ENCODE data around the gene PSMC2. TPM values are rescaled to one million over a fixed set of nuclear protein-coding genes. Genes with fewer than 3 reads are reported as not detected.

PSMC2 gene
- total RNA-seq, 2 donors from 2014 or later = 108 to 109 TPM

- peaks cover 9% of the 10 kb centered on the region for H3K36me3 Mint-ChIP-seq (ENCODE audit: low read depth)
- Histone ChIP-seq H3K4me3 (ENCODE audit: low read length) (peak overlapping the region; percentile 92), H3K4me1 (ENCODE audit: control insufficient read depth, insufficient read depth, low read length) (no peaks in the 10 kb centered on the region), H3K36me3 (ENCODE audit: control insufficient read depth, insufficient read depth, low read length) (peaks cover 39% of the 10 kb centered on the region), H3K9ac (ENCODE audit: extremely low read depth, low read length, poor library complexity, severe bottlenecking) (no peak overlapping the region), H3K9me3 (ENCODE audit: control insufficient read depth, low read length) (no peaks in the 10 kb centered on the region), H3K27me3 (ENCODE audit: control insufficient read depth, insufficient read depth, low read length, poor library complexity, severe bottlenecking) (no peaks in the 10 kb centered on the region), H3K27ac (ENCODE audit: low read depth, low read length) (no peak overlapping the region)
- no peaks in the 10 kb centered on the region for H3K9me3 Mint-ChIP-seq
- 100% methylated on average over 1 of the region's 1 CpG; no CpG with 5 or more reads in 1 of the 2 experiments for WGBS, 2 experiments (ENCODE audit: insufficient coverage in 1 of 2, insufficient read length in 1 of 2)
- peak overlapping the region; percentile 99 for H3K4me3 Mint-ChIP-seq
- H3K27ac Mint-ChIP-seq = peak overlapping the region; percentile 67
- no peak for TF ChIP-seq CTCF (conservative IDR thresholded peaks at IDR 0.05)
- H3K4me1 Mint-ChIP-seq = peaks cover 19% of the 10 kb centered on the region
- DNase-seq = no peak
- H3K27me3 Mint-ChIP-seq (ENCODE audit: insufficient read depth) = no peaks in the 10 kb centered on the region
Measured at GRCh38 chr7:103349805-103350204, 2.4 kb downstream of the PSMC2 start.

GRCh38 chr7:103369432-103369831 lies 22.0 kb downstream of the PSMC2 start:
- WGBS, 2 experiments (ENCODE audit: insufficient coverage in 1 of 2, insufficient read length in 1 of 2) = 91 to 94% methylated on average over 5 of the region's 5 CpGs
- no peaks in the 10 kb centered on the region for H3K27me3 ChIP-seq (ENCODE audit: control insufficient read depth, insufficient read depth, low read length, poor library complexity, severe bottlenecking)

GRCh38 chr7:103373866-103374643 lies 26.6 kb downstream of the PSMC2 start:
- Histone ChIP-seq H3K27me3 (ENCODE audit: control insufficient read depth, insufficient read depth, low read length, poor library complexity, severe bottlenecking) (no peaks in the 10 kb centered on the region), H3K9me3 (ENCODE audit: control insufficient read depth, low read length) (no peaks in the 10 kb centered on the region), H3K4me3 (ENCODE audit: low read length) (no peak overlapping the region), H3K27ac (ENCODE audit: low read depth, low read length) (no peak overlapping the region), H3K36me3 (ENCODE audit: control insufficient read depth, insufficient read depth, low read length) (peaks cover 10% of the 10 kb centered on the region), H3K9ac (ENCODE audit: extremely low read depth, low read length, poor library complexity, severe bottlenecking) (no peak overlapping the region), H3K4me1 (ENCODE audit: control insufficient read depth, insufficient read depth, low read length) (no peaks in the 10 kb centered on the region)
- H3K27ac Mint-ChIP-seq = no peak overlapping the region
- no peak for DNase-seq
- H3K36me3 Mint-ChIP-seq (ENCODE audit: low read depth) = peaks cover 2% of the 10 kb centered on the region
- no peaks in the 10 kb centered on the region for H3K9me3 Mint-ChIP-seq
- 78 to 84% methylated on average over 4 to 6 of the region's 6 CpGs for WGBS, 2 experiments (ENCODE audit: insufficient coverage in 1 of 2, insufficient read length in 1 of 2)
- H3K27me3 Mint-ChIP-seq (ENCODE audit: insufficient read depth) = no peaks in the 10 kb centered on the region
- no peak for TF ChIP-seq CTCF (conservative IDR thresholded peaks at IDR 0.05)
- H3K4me1 Mint-ChIP-seq = no peaks in the 10 kb centered on the region
- no peak overlapping the region for H3K4me3 Mint-ChIP-seq

More at GRCh38 chr7:103369432-103369831, 22.0 kb downstream of the PSMC2 start:
- Mint-ChIP-seq H3K27me3 (ENCODE audit: insufficient read depth) (no peaks in the 10 kb centered on the region), H3K27ac (no peak overlapping the region), H3K36me3 (ENCODE audit: low read depth) (peaks cover 36% of the 10 kb centered on the region), H3K4me3 (no peak overlapping the region), H3K4me1 (no peaks in the 10 kb centered on the region), H3K9me3 (no peaks in the 10 kb centered on the region)
- H3K4me1 ChIP-seq (ENCODE audit: control insufficient read depth, insufficient read depth, low read length) = no peaks in the 10 kb centered on the region
- no peak for TF ChIP-seq CTCF (conservative IDR thresholded peaks at IDR 0.05)
- no peaks in the 10 kb centered on the region for H3K9me3 ChIP-seq (ENCODE audit: control insufficient read depth, low read length)
- H3K27ac ChIP-seq (ENCODE audit: low read depth, low read length) = no peak overlapping the region
- no peak overlapping the region for H3K4me3 ChIP-seq (ENCODE audit: low read length)
- no peak overlapping the region for H3K9ac ChIP-seq (ENCODE audit: extremely low read depth, low read length, poor library complexity, severe bottlenecking)
- peaks cover 53% of the 10 kb centered on the region for H3K36me3 ChIP-seq (ENCODE audit: control insufficient read depth, insufficient read depth, low read length)
- DNase-seq = no peak
